ENCODE data around the gene SHANK1.

- no peak for TF ChIP-seq POLR2AphosphoS5 (IDR thresholded peaks at IDR 0.05; ENCODE audit: insufficient read depth, low read depth, low read length)
- no peak for TF ChIP-seq FOS (IDR thresholded peaks at IDR 0.05; ENCODE audit: borderline replicate concordance, insufficient read depth, low read length)
- no peak for TF ChIP-seq CTCF (IDR thresholded peaks at IDR 0.05; ENCODE audit: extremely low read depth in 1 of 2, insufficient read depth in 1 of 2, low read depth in 1 of 2, low read length in 2 of 2)
- TF ChIP-seq EZH2 (IDR thresholded peaks at IDR 0.05; ENCODE audit: borderline replicate concordance, low read depth, low read length, severe bottlenecking) = no peak
- no peak for TF ChIP-seq POLR2A (IDR thresholded peaks at IDR 0.05; ENCODE audit: low read depth, low read length)
These were observed 56.7 kb downstream of the SHANK1 start for GRCh38 chr19:50662651-50663481.

Measured in endothelial cell of umbilical vein (primary cell).